Parathyroid adenoma (tissue), 2 donors: ENCODE results near the gene TNFRSF18.

Experiments used
- H2AFZ ChIP-seq: fragments of 300-600 bp; sonication (generic); one replicate; pipeline ENCODE4 v1.7.0; 2017; ENCODE audit warnings: antibody characterized with exemption, mild to moderate bottlenecking
- H3K27ac ChIP-seq: fragments of 300-600 bp; sonication (generic); one replicate; pipeline ENCODE4 v1.7.0; 2017
- H3K27me3 ChIP-seq: fragments of 300-600 bp; sonication (generic); one replicate; pipeline ENCODE4 v1.7.0; 2017; ENCODE audit warnings: low read length; ENCODE audit not compliant: control insufficient read depth, insufficient read depth
- H3K36me3 ChIP-seq: fragments of 300-600 bp; sonication (generic); one replicate; pipeline ENCODE4 v1.7.0; 2017; ENCODE audit warnings: low read length; ENCODE audit not compliant: control insufficient read depth, insufficient read depth
- H3K4me1 ChIP-seq: fragments of 300-600 bp; sonication (generic); one replicate; pipeline ENCODE4 v1.7.0; 2017; ENCODE audit warnings: control low read depth
- H3K4me2 ChIP-seq: fragments of 300-600 bp; sonication (generic); one replicate; pipeline ENCODE4 v1.7.0; 2017; ENCODE audit warnings: low read length
- H3K4me3 ChIP-seq: fragments of 300-600 bp; sonication (generic); one replicate; pipeline ENCODE4 v1.7.0; 2017; ENCODE audit warnings: low read depth, low read length
- H3K79me2 ChIP-seq: fragments of 300-600 bp; sonication (generic); one replicate; pipeline ENCODE4 v1.7.0; 2017; ENCODE audit warnings: control low read depth
- H3K9ac ChIP-seq: fragments of 300-600 bp; sonication (generic); one replicate; pipeline ENCODE4 v1.7.0; 2017; ENCODE audit warnings: mild to moderate bottlenecking
- H3K9me3 ChIP-seq: fragments of 300-600 bp; sonication (generic); one replicate; pipeline ENCODE4 v1.7.0; 2017; ENCODE audit warnings: low read length; ENCODE audit not compliant: control insufficient read depth
- TF ChIP-seq, protein P1 (sequence below): fragments of 300-600 bp; sonication (generic); IDR thresholded peaks from one replicate; pipeline ENCODE4 v1.7.0; 2017; ENCODE audit warnings: antibody characterized with exemption, mild to moderate bottlenecking
- donor health status: primary hyperparathyroidism.

Gene TNFRSF18

DNA sequence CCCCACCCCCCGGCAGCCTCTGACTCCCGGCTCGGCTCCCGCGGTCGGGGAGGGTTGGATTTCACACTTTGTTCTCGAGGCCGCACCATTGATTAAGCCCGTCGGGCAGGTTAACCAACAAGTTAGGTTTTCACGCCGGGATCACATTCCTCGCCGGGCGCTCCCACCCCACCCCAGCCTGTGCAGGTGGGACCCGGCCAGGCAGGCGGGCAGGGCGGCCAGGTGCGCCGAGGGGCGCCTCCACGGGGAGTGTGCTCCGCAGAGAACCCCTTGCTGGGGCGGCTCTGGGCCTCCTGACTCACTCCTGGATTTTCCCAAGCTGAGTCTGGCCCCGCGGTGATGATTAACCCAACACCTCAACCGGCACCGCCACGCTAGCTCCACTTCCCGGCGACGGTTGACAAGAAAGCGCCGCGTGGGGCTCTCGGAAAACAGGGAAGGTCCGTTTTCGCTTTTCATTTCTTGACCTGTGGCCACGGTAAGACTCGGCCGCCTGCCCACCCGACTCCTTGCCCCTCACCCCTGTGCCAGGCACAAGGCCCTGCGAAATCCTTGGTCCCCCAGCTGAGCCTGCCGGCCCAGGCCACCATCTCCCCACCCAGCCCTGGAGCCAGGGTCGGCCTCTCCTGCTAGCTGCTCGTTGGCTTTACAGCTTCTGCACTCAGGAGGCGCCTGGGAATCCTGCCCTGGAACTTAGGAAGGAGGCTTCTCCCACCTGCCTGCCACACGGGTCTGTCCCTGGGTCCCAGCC lies 41.5 kb downstream of the TNFRSF18 start:
- H3K27ac ChIP-seq: no peak overlapping the region
- H3K27me3 ChIP-seq: no peaks in the 10 kb centered on the region
- no peak overlapping the region for H3K4me3 ChIP-seq
- H3K9ac ChIP-seq: no peak overlapping the region
- no peaks in the 10 kb centered on the region for H3K79me2 ChIP-seq
- H3K36me3 ChIP-seq: no peaks in the 10 kb centered on the region
- H3K4me1 ChIP-seq: no peaks in the 10 kb centered on the region
- no peaks in the 10 kb centered on the region for H3K9me3 ChIP-seq
- peak overlapping the region; percentile 96 for H3K4me2 ChIP-seq
- H2AFZ ChIP-seq: no peak overlapping the region
- TF ChIP-seq, protein P1, sequence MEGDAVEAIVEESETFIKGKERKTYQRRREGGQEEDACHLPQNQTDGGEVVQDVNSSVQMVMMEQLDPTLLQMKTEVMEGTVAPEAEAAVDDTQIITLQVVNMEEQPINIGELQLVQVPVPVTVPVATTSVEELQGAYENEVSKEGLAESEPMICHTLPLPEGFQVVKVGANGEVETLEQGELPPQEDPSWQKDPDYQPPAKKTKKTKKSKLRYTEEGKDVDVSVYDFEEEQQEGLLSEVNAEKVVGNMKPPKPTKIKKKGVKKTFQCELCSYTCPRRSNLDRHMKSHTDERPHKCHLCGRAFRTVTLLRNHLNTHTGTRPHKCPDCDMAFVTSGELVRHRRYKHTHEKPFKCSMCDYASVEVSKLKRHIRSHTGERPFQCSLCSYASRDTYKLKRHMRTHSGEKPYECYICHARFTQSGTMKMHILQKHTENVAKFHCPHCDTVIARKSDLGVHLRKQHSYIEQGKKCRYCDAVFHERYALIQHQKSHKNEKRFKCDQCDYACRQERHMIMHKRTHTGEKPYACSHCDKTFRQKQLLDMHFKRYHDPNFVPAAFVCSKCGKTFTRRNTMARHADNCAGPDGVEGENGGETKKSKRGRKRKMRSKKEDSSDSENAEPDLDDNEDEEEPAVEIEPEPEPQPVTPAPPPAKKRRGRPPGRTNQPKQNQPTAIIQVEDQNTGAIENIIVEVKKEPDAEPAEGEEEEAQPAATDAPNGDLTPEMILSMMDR: no peak

DNA sequence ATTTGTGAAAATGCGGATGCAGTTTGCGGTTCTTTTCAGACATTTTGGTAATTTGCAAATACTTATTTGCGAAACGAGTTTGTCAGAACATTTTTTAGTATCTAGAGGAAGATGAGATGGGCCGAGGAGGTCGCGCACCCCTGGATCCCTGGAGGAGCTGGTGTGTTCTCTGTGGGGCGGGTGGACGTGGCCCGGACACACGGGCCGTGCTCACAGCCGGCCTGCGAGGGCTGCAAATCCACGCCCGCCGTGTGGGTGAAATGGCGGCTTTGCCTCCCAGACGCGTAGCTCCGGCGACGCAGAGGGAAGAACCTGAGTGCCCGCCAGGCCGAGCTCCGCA lies 42.1 kb downstream of the TNFRSF18 start:
- H3K4me1 ChIP-seq: no peaks in the 10 kb centered on the region
- no peaks in the 10 kb centered on the region for H3K9me3 ChIP-seq
- H2AFZ ChIP-seq: no peak overlapping the region
- H3K79me2 ChIP-seq: no peaks in the 10 kb centered on the region
- TF ChIP-seq, protein P1: no peak
- no peaks in the 10 kb centered on the region for H3K27me3 ChIP-seq
- H3K4me2 ChIP-seq: peak overlapping the region; percentile 96
- no peak overlapping the region for H3K27ac ChIP-seq
- no peak overlapping the region for H3K9ac ChIP-seq
- no peaks in the 10 kb centered on the region for H3K36me3 ChIP-seq
- peak overlapping the region; percentile 91 for H3K4me3 ChIP-seq

DNA sequence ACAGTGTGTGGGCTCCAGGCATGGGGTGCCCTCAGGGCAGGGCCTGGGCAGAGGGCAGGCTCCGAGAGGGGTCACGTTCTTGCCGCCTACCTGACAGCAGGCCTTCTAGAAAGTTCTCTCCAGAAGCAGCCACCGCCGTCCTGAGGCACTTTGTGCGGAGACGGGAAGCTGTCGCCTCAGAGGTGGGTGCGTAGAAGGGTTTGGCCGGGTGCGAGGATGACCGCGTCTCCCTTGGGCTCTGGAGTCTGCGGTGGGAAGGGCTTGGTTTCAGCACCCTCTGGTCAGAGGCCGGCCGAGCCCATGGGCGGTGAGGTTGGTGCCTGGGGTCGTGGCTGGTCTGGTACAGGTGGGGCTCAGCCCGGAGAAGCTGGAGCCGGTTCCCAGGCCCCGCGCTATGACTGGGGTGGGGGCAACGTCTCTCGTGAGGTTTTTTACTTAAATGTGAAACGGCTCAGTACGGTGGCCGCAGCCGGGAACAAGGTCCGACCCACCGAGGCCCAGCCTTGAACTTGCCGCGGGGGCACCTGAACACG lies 42.8 kb downstream of the TNFRSF18 start:
- Histone ChIP-seq H3K9me3 (no peaks in the 10 kb centered on the region), H3K4me2 (peak overlapping the region; percentile 96), H2AFZ (peak overlapping the region; percentile 72), H3K27me3 (no peaks in the 10 kb centered on the region), H3K36me3 (no peaks in the 10 kb centered on the region), H3K9ac (no peak overlapping the region), H3K27ac (no peak overlapping the region), H3K79me2 (no peaks in the 10 kb centered on the region), H3K4me3 (peak overlapping the region; percentile 91), H3K4me1 (no peaks in the 10 kb centered on the region)
- TF ChIP-seq, protein P1: no peak

DNA sequence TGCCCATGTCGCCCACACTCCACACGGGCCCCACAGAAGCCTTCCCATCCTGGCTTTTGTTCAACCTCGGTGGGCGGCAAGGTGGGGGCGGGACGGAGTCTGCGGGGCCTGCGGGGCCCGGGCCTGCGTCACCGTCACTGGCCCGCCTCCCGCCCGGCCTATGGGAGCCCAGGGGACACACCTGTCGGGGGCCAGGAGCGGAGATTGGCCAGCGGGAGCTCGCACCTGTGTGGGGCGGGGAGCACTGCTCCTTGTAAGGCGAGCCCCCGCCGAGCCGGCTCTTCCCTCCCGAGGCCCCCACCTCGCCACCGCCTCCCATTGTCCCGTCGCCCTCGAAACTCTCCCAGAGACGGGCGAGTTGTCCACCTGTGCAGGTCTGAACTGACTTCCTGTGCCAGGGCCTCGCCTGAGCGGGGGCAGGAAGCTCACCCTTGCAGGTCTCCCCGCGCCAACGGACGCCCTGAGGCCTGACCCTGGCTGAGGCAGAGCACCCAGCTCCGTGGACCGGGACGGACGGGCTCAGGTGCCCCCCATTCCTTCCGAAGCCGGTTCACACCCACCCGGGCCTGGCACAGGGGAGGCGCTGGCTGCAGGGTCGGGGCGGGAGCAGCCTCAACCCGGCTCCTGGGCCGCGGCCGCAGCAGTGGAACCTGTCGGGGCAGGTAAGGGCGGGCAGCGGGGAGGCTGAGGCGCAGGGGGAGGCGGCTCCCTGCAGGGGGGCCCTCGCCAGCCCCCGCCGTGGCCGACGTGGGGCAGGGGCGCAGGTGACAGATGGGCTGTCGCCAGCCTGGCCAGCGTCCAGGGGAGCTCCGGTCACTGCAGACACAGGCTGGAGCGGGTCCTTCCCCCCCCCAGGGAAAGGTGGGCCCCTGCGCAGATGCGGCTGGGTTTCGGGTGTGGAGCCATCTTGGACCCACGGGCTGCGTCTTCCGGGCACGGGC lies 43.5 kb downstream of the TNFRSF18 start:
- TF ChIP-seq, protein P1: no peak
- Histone ChIP-seq H3K4me1 (no peaks in the 10 kb centered on the region), H3K4me2 (peak overlapping the region; percentile 96), H3K27me3 (no peaks in the 10 kb centered on the region), H2AFZ (peak overlapping the region; percentile 72), H3K9ac (no peak overlapping the region), H3K9me3 (no peaks in the 10 kb centered on the region), H3K4me3 (peak overlapping the region; percentile 91), H3K27ac (peak overlapping the region; percentile 57), H3K36me3 (no peaks in the 10 kb centered on the region), H3K79me2 (no peaks in the 10 kb centered on the region)
